ENCODE results near the gene STX17.

DNA sequence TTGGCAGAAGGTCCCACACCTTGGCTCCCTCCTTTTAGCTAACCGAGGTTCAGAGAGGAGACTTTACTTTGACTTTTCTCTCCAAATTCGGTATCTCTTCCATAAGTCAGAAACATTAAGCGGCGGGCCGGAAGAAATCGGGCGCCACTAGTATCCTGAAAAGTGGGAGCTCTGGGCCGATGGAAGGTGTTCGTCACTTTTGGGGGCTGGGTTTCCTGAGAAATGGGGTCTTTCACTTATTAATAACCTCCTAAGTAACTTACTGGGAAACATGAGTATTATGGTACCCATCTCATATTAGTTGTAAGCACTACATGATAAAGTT, 716 bp downstream of the STX17 start:
- TF ChIP-seq POLR2AphosphoS5 (IDR thresholded peaks at IDR 0.05) (no peak), EP300 (IDR thresholded peaks at IDR 0.05) (no peak), POLR2A (IDR thresholded peaks at IDR 0.05) (no peak)
- TF ChIP-seq, protein P1, sequence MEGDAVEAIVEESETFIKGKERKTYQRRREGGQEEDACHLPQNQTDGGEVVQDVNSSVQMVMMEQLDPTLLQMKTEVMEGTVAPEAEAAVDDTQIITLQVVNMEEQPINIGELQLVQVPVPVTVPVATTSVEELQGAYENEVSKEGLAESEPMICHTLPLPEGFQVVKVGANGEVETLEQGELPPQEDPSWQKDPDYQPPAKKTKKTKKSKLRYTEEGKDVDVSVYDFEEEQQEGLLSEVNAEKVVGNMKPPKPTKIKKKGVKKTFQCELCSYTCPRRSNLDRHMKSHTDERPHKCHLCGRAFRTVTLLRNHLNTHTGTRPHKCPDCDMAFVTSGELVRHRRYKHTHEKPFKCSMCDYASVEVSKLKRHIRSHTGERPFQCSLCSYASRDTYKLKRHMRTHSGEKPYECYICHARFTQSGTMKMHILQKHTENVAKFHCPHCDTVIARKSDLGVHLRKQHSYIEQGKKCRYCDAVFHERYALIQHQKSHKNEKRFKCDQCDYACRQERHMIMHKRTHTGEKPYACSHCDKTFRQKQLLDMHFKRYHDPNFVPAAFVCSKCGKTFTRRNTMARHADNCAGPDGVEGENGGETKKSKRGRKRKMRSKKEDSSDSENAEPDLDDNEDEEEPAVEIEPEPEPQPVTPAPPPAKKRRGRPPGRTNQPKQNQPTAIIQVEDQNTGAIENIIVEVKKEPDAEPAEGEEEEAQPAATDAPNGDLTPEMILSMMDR (IDR thresholded peaks at IDR 0.05), result no peak

All from gastroesophageal sphincter (tissue), 3 donors.